ENCODE data around the gene XIRP1.

DNA sequence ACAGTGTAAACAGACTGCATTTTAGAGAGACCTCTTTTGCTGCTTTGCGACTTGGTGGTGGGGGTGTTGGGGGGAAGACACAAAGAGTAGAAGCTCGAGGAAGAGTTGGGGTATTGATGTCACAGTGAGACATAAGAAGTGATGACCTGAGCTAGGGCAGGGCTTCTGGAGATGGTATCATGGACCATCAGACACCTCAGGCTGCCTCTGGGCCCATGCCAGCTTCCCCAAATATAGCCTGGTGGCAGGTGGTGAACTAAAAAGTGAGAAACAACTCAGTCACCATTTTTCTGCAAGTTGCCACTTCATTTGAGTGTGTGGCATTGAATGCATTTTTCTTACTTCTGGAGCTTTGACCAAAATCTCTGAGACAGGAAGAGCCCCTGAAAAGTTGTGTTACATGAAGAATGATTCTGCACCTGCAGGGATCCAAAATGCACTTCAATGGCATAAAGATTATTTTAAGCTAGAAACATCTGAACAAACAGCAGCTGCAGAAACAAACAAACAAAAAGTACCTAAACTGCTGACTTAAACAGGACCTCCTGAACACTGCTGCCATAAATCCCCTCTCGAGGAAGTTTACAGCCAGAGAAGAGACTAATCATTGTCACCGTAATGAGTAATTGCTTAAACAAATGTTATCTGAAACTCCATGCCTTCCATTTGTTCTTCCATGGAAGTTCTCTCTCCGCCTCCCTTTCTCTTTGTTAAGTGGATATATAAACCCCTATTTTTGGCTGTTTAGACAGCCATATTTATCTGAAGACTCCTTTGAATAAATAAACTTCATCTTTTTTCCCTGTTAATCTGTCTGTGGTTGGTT is 15.2 kb upstream of the XIRP1 start:
- TF ChIP-seq, protein P1, sequence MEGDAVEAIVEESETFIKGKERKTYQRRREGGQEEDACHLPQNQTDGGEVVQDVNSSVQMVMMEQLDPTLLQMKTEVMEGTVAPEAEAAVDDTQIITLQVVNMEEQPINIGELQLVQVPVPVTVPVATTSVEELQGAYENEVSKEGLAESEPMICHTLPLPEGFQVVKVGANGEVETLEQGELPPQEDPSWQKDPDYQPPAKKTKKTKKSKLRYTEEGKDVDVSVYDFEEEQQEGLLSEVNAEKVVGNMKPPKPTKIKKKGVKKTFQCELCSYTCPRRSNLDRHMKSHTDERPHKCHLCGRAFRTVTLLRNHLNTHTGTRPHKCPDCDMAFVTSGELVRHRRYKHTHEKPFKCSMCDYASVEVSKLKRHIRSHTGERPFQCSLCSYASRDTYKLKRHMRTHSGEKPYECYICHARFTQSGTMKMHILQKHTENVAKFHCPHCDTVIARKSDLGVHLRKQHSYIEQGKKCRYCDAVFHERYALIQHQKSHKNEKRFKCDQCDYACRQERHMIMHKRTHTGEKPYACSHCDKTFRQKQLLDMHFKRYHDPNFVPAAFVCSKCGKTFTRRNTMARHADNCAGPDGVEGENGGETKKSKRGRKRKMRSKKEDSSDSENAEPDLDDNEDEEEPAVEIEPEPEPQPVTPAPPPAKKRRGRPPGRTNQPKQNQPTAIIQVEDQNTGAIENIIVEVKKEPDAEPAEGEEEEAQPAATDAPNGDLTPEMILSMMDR (conservative IDR thresholded peaks at IDR 0.05 in 1 of 2, IDR thresholded peaks at IDR 0.05 in 1 of 2; ENCODE audit: low read depth in 1 of 2, low read length in 2 of 2), result no peak
- TF ChIP-seq EZH2 (IDR thresholded peaks at IDR 0.05; ENCODE audit: low read length, missing control alignments), result no peak

All from fibroblast of lung (primary cell).